GM23338 (cell line): Measurements from ENCODE around the gene MRC2. TPM values are rescaled to one million over a fixed set of nuclear protein-coding genes. Genes with fewer than 3 reads are reported as not detected.

Source experiments
- ATAC-seq: fragments of 200-7000 bp; cut with Tn5 transposase; 3 replicates; pipeline ENCODE4 v1.9.1; 2020
- DNase-seq: peaks from one replicate; pipeline ENCODE4 v3.0.0-alpha.2; 2015; ENCODE audit warnings: low spot score
- H2AFZ ChIP-seq: fragments of 200-600 bp; sonication (generic); 2 replicates; pipeline ENCODE4 v1.8.0; 2016; ENCODE audit warnings: antibody characterized with exemption, mild to moderate bottlenecking, moderate library complexity
- H3F3A ChIP-seq: fragments of 200-600 bp; sonication (generic); replicated peaks from 2 replicates; pipeline ENCODE4 v1.8.0; 2017; ENCODE audit warnings: antibody characterized with exemption, mixed run types, low read depth
- H3K27ac ChIP-seq: fragments of 200-600 bp; sonication (generic); 2 replicates; pipeline ENCODE4 v1.6.1; 2016; ENCODE audit warnings: low read depth
- H3K27me3 ChIP-seq: fragments of 200-600 bp; sonication (generic); 2 replicates; pipeline ENCODE4 v1.8.0; 2016; ENCODE audit warnings: mild to moderate bottlenecking, mixed run types, moderate library complexity; ENCODE audit not compliant: insufficient read depth
- H3K36me3 ChIP-seq: fragments of 200-600 bp; sonication (generic); 2 replicates; pipeline ENCODE4 v1.8.0; 2016; ENCODE audit warnings: mild to moderate bottlenecking; ENCODE audit not compliant: insufficient read depth
- H3K4me1 ChIP-seq: fragments of 200-600 bp; sonication (generic); 2 replicates; pipeline ENCODE4 v1.8.0; 2016; ENCODE audit warnings: mild to moderate bottlenecking, moderate library complexity; ENCODE audit not compliant: insufficient read depth
- H3K4me2 ChIP-seq: fragments of 200-600 bp; sonication (generic); 2 replicates; pipeline ENCODE4 v1.7.1; 2017; ENCODE audit warnings: mixed run types
- H3K4me3 ChIP-seq: fragments of 200-600 bp; sonication (generic); 2 replicates; pipeline ENCODE4 v1.6.1; 2016; ENCODE audit warnings: mixed run types
- H3K79me2 ChIP-seq: fragments of 200-600 bp; sonication (generic); replicated peaks from 2 replicates; pipeline ENCODE4 v1.8.0; 2017; ENCODE audit warnings: mild to moderate bottlenecking; ENCODE audit not compliant: insufficient read depth
- H3K9me2 ChIP-seq: fragments of 200-600 bp; sonication (generic); 2 replicates; pipeline ENCODE4 v1.8.0; 2017; ENCODE audit not compliant: insufficient read depth
- H4K20me1 ChIP-seq: fragments of 200-600 bp; sonication (generic); replicated peaks from 2 replicates; pipeline ENCODE4 v1.8.0; 2017; ENCODE audit warnings: mild to moderate bottlenecking; ENCODE audit not compliant: insufficient read depth
- H3K27ac Mint-ChIP-seq: 2 replicates; pipeline ENCODE4 v1.8.0; 2020; ENCODE audit warnings: inconsistent platforms, mild to moderate bottlenecking, moderate library complexity, mixed read lengths
- H3K27me3 Mint-ChIP-seq: 3 replicates; pipeline ENCODE4 v1.8.0; 2022; ENCODE audit warnings: low read depth, mild to moderate bottlenecking, moderate library complexity, mixed read lengths, inconsistent platforms; ENCODE audit not compliant: insufficient read depth, poor library complexity
- H3K36me3 Mint-ChIP-seq: 3 replicates; pipeline ENCODE4 v1.8.0; 2021; ENCODE audit warnings: low read depth, mild to moderate bottlenecking, inconsistent platforms, moderate library complexity, mixed read lengths
- H3K4me1 Mint-ChIP-seq: 3 replicates; pipeline ENCODE4 v1.8.0; 2020; ENCODE audit warnings: mild to moderate bottlenecking, inconsistent platforms, mixed read lengths
- H3K4me3 Mint-ChIP-seq: 3 replicates; pipeline ENCODE4 v1.8.0; 2021; ENCODE audit warnings: moderate library complexity, mild to moderate bottlenecking, inconsistent platforms, mixed read lengths
- H3K9me3 Mint-ChIP-seq: 3 replicates; pipeline ENCODE4 v1.8.0; 2020; ENCODE audit warnings: moderate library complexity, mild to moderate bottlenecking, inconsistent platforms, mixed read lengths
- CREB1 ChIP-seq: fragments of 250-450 bp; sonication (Bioruptor Pico); IDR thresholded peaks from 2 replicates; pipeline ENCODE4 v1.5.0; 2020; ENCODE audit warnings: low read depth, mild to moderate bottlenecking, moderate library complexity
- ETS1 ChIP-seq: IDR thresholded peaks from 2 replicates; pipeline ENCODE4 v1.6.1; 2016; ENCODE audit warnings: antibody characterized with exemption
- EZH2 ChIP-seq: fragments of 200-600 bp; sonication (generic); IDR thresholded peaks from one replicate; pipeline ENCODE4 v1.8.0; 2017; ENCODE audit warnings: antibody characterized with exemption, mild to moderate bottlenecking, low read depth; ENCODE audit not compliant: unreplicated experiment
- EZH2phosphoT487 ChIP-seq: fragments of 200-600 bp; sonication (generic); IDR thresholded peaks from one replicate; pipeline ENCODE4 v1.8.1; 2018; ENCODE audit warnings: antibody characterized with exemption; ENCODE audit not compliant: unreplicated experiment
- JUNB ChIP-seq: IDR thresholded peaks from one replicate; pipeline ENCODE4 v1.6.1; 2016; ENCODE audit warnings: antibody characterized with exemption; ENCODE audit not compliant: unreplicated experiment
- NANOG ChIP-seq: IDR thresholded peaks from 2 replicates; pipeline ENCODE4 v1.6.1; 2016; ENCODE audit warnings: antibody characterized with exemption, borderline replicate concordance
- POLR2AphosphoS5 ChIP-seq: IDR thresholded peaks from 2 replicates; pipeline ENCODE4 v1.6.1; 2016; ENCODE audit warnings: antibody characterized with exemption, low read depth
- REST ChIP-seq: IDR thresholded peaks from one replicate; pipeline ENCODE4 v1.6.1; 2018; ENCODE audit warnings: antibody characterized with exemption; ENCODE audit not compliant: unreplicated experiment
- STAT1 ChIP-seq: IDR thresholded peaks from one replicate; pipeline ENCODE4 v1.6.1; 2016; ENCODE audit warnings: antibody characterized with exemption; ENCODE audit not compliant: unreplicated experiment
- ZNF114 ChIP-seq: fragments of 250-450 bp; sonication (Bioruptor Pico); IDR thresholded peaks from 2 replicates; pipeline ENCODE4 v1.5.0; 2020; ENCODE audit warnings: mild to moderate bottlenecking, moderate library complexity
- ZNF331 ChIP-seq: fragments of 250-450 bp; sonication (Bioruptor Pico); IDR thresholded peaks from 2 replicates; pipeline ENCODE4 v1.5.0; 2020; ENCODE audit warnings: low read depth, mild to moderate bottlenecking, moderate library complexity
- polyA plus RNA-seq: library from polyadenylated mRNA; unstranded; fragments of >200 nt; fragmentation: Nextera tagmentation; extraction: Ambion mirVana; gene quantifications from 2 replicates; pipeline ENCODE4 v1.2.1, GENCODE V29; 2016
- total RNA-seq: library from RNA; depleted of rRNA; stranded (reverse); fragments of >200 nt; shearing (Covaris generic); gene quantifications from 2 replicates; pipeline ENCODE4 v1.2.3, GENCODE V29; 2014
- TF ChIP-seq, protein P1 (sequence below), 2 experiments: fragments of 200-600 bp in 1 of 2; sonication (generic) in 1 of 2; conservative IDR thresholded peaks; 2 replicates each; pipeline versions ENCODE4 v1.5.1 to v1.6.1; 2016 to 2017; ENCODE audit warnings: antibody characterized with exemption in 2 of 2, low read depth in 2 of 2, mild to moderate bottlenecking in 2 of 2, moderate library complexity in 1 of 2
- TF ChIP-seq, protein P2 (sequence below): fragments of 250-450 bp; sonication (Bioruptor Pico); IDR thresholded peaks from 2 replicates; pipeline ENCODE4 v1.5.0; 2020; ENCODE audit warnings: mild to moderate bottlenecking, moderate library complexity

MRC2 gene
- total and polyA plus RNA-seq, 2 experiments from 2014 or later = 8.0 to 38.6 TPM

DNA sequence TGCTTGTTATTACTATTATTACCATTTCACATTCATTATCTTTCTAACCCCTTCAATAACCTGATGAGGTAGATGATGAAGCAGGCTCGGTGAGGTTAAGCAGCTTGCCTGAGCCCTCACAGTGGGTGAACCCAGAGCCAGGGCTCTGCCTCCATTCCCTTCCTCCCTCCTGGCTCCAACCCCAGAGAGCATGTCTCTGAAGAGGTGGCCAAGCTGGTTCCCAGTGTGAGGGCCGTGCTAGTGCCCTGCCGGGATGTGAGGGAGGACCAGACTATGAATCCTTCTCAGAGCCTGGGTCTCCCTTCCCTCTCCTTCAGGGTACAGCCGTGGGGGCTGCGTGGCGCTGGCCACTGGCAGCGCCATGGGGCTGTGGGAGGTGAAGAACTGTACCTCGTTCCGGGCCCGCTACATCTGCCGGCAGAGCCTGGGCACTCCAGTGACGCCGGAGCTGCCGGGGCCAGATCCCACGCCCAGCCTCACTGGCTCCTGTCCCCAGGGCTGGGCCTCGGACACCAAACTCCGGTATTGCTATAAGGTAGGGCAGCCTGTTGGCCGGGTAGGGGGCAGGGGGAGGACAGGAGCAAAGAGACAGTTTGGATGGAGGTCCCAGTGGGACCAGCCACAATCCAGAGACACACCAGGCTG is 49.6 kb downstream of the MRC2 start:
- H3K4me1 ChIP-seq = no peaks in the 10 kb centered on the region

More for the DNA sequence above, 49.6 kb downstream of the MRC2 start:
- Histone ChIP-seq H3K27me3 (no peaks in the 10 kb centered on the region), H3K4me2 (no peak overlapping the region), H4K20me1 (no peaks in the 10 kb centered on the region), H3K4me3 (no peak overlapping the region), H3F3A (no peaks in the 10 kb centered on the region), H3K79me2 (no peaks in the 10 kb centered on the region), H3K9me2 (no peaks in the 10 kb centered on the region), H2AFZ (no peak overlapping the region), H3K27ac (no peak overlapping the region), H3K36me3 (no peaks in the 10 kb centered on the region)
- Mint-ChIP-seq H3K4me1 (0 out of 3 replicates have a peak, but pooled peaks cover 3% of the 10 kb centered on the region), H3K36me3 (no peaks in the 10 kb centered on the region; the same call in 2 of the 3 replicates), H3K27ac (no peak overlapping the region), H3K4me3 (no peak overlapping the region), H3K27me3 (peaks cover 1% of the 10 kb centered on the region), H3K9me3 (no peaks in the 10 kb centered on the region)
- TF ChIP-seq CREB1 (CRISPR knock-in tag) (no peak), ZNF114 (CRISPR knock-in tag) (no peak), ZNF331 (CRISPR knock-in tag) (no peak), POLR2AphosphoS5 (no peak), EZH2 (no peak), NANOG (no peak), REST (no peak), EZH2phosphoT487 (no peak), STAT1 (no peak), ETS1 (no peak), JUNB (no peak)
- TF ChIP-seq, protein P1, sequence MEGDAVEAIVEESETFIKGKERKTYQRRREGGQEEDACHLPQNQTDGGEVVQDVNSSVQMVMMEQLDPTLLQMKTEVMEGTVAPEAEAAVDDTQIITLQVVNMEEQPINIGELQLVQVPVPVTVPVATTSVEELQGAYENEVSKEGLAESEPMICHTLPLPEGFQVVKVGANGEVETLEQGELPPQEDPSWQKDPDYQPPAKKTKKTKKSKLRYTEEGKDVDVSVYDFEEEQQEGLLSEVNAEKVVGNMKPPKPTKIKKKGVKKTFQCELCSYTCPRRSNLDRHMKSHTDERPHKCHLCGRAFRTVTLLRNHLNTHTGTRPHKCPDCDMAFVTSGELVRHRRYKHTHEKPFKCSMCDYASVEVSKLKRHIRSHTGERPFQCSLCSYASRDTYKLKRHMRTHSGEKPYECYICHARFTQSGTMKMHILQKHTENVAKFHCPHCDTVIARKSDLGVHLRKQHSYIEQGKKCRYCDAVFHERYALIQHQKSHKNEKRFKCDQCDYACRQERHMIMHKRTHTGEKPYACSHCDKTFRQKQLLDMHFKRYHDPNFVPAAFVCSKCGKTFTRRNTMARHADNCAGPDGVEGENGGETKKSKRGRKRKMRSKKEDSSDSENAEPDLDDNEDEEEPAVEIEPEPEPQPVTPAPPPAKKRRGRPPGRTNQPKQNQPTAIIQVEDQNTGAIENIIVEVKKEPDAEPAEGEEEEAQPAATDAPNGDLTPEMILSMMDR (conservative IDR thresholded peaks at IDR 0.05; ENCODE audit: low read depth in 2 of 2) = no peak
- TF ChIP-seq, protein P2, sequence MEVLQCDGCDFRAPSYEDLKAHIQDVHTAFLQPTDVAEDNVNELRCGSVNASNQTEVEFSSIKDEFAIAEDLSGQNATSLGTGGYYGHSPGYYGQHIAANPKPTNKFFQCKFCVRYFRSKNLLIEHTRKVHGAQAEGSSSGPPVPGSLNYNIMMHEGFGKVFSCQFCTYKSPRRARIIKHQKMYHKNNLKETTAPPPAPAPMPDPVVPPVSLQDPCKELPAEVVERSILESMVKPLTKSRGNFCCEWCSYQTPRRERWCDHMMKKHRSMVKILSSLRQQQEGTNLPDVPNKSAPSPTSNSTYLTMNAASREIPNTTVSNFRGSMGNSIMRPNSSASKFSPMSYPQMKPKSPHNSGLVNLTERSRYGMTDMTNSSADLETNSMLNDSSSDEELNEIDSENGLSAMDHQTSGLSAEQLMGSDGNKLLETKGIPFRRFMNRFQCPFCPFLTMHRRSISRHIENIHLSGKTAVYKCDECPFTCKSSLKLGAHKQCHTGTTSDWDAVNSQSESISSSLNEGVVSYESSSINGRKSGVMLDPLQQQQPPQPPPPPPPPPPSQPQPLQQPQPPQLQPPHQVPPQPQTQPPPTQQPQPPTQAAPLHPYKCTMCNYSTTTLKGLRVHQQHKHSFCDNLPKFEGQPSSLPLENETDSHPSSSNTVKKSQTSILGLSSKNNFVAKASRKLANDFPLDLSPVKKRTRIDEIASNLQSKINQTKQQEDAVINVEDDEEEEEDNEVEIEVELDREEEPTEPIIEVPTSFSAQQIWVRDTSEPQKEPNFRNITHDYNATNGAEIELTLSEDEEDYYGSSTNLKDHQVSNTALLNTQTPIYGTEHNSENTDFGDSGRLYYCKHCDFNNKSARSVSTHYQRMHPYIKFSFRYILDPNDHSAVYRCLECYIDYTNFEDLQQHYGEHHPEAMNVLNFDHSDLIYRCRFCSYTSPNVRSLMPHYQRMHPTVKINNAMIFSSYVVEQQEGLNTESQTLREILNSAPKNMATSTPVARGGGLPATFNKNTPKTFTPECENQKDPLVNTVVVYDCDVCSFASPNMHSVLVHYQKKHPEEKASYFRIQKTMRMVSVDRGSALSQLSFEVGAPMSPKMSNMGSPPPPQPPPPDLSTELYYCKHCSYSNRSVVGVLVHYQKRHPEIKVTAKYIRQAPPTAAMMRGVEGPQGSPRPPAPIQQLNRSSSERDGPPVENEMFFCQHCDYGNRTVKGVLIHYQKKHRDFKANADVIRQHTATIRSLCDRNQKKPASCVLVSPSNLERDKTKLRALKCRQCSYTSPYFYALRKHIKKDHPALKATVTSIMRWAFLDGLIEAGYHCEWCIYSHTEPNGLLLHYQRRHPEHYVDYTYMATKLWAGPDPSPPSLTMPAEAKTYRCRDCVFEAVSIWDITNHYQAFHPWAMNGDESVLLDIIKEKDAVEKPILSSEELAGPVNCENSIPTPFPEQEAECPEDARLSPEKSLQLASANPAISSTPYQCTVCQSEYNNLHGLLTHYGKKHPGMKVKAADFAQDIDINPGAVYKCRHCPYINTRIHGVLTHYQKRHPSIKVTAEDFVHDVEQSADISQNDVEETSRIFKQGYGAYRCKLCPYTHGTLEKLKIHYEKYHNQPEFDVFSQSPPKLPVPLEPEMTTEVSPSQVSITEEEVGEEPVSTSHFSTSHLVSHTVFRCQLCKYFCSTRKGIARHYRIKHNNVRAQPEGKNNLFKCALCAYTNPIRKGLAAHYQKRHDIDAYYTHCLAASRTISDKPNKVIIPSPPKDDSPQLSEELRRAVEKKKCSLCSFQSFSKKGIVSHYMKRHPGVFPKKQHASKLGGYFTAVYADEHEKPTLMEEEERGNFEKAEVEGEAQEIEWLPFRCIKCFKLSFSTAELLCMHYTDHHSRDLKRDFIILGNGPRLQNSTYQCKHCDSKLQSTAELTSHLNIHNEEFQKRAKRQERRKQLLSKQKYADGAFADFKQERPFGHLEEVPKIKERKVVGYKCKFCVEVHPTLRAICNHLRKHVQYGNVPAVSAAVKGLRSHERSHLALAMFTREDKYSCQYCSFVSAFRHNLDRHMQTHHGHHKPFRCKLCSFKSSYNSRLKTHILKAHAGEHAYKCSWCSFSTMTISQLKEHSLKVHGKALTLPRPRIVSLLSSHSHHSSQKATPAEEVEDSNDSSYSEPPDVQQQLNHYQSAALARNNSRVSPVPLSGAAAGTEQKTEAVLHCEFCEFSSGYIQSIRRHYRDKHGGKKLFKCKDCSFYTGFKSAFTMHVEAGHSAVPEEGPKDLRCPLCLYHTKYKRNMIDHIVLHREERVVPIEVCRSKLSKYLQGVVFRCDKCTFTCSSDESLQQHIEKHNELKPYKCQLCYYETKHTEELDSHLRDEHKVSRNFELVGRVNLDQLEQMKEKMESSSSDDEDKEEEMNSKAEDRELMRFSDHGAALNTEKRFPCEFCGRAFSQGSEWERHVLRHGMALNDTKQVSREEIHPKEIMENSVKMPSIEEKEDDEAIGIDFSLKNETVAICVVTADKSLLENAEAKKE (CRISPR knock-in tag) = no peak
- no peak for DNase-seq
- ATAC-seq = no peak
